HG03139 (cell line): Measurements from ENCODE around the gene MPHOSPH8.
"Not testable (repeated sequence)": the region's sequence is repeated elsewhere in the genome, so short reads cannot be mapped to it uniquely, and the experiment has no call there.

Experiments
- ATAC-seq: cut with Tn5 transposase; IDR thresholded peaks from one replicate; pipeline ENCODE4 v1.9.1; 2021; ENCODE audit not compliant: unreplicated experiment

The MPHOSPH8 gene

DNA sequence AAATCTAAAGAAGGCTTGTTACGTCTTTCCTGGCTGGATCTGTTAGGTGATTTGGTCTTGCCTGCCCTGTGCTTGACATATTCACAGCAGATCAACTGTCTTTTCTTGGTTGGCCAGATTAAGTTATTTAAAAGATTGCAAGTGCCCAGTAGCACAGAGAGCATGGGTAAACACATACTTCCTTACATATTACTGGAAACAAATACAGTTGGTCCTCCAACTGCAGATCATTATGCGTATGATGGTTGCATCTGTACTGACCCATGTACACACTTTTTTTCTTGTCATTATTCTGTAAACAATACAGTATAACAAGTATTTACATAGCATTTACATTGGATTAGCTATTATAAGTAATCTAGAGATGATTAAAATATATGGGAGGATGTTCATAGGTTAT lies 9.2 kb upstream of the MPHOSPH8 start:
- no peak for ATAC-seq

DNA sequence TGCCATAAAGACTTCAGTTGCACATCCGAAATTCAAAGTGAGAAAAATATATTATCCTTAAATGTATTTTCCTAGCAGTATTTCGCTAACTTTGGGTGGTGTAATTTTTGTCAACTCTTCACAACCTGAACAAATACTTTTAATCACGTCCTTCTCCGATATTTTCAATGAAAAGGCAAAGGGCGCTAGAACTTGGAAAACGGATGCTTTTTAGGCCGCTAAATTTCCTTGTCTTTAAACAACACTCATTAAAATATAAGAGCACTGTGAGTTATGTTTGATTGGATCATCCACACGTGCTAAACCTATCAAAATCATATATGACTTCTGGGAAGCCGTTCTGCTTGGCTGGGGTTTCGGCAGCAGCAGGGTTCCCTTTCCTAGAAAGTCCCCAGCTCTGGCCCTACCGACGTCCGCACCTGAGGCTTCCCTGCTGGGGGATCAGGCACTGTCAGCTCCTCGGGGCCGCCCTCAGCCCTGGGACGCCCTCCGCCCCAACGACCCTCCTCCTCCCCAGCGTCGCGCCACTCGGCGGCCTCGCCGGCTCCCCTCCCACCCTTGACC lies 462 bp upstream of the MPHOSPH8 start:
- ATAC-seq: no peak

- ATAC-seq: no peak
These were observed 839 bp downstream of the MPHOSPH8 start for GRCh38 chr13:19634256-19634740.

GRCh38 chr13:19635926-19636325 lies 2.5 kb downstream of the MPHOSPH8 start:
- ATAC-seq: not testable (repeated sequence)

DNA sequence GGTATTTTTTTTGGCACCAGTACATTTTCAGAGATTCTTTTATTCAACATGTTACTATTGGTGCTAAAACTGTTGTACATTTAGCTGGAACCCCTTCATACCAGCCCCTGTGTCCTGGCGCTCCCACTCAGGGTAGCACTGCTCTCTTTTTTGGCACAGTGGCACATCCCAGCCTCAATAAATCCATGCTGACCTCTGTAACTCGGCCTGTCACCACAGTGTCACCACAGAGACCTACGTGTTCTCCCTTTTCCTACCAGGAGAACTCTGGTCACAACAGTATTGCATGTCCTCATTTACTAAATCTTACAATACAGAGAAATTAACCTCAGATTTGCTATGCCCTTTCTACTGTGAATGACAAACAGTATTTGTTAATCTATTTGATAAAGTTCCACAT lies 10.2 kb downstream of the MPHOSPH8 start:
- no peak for ATAC-seq

- no peak for ATAC-seq
These were observed 11.5 kb downstream of the MPHOSPH8 start for GRCh38 chr13:19645000-19645399.

- no peak for ATAC-seq
These were observed 12.6 kb downstream of the MPHOSPH8 start for GRCh38 chr13:19646063-19646462.

DNA sequence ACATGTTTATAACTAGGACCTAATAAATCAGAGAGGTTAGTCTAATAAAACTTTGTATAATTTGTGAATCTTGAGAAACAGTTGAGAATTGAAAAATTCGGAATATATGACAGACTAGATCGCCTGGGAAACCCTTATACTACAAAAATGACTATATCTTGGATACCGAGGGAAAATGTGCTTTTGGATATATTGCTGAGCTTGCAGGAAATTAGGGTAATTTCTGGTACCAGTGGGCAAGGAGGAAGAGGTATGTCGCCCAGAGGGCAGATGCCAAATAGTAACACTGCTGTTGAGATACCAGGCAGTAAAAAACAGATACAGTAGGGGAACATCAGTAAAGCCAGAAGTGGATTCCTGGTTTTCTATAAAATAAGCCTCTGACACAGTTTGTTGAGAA lies 17.3 kb downstream of the MPHOSPH8 start:
- no peak for ATAC-seq

DNA sequence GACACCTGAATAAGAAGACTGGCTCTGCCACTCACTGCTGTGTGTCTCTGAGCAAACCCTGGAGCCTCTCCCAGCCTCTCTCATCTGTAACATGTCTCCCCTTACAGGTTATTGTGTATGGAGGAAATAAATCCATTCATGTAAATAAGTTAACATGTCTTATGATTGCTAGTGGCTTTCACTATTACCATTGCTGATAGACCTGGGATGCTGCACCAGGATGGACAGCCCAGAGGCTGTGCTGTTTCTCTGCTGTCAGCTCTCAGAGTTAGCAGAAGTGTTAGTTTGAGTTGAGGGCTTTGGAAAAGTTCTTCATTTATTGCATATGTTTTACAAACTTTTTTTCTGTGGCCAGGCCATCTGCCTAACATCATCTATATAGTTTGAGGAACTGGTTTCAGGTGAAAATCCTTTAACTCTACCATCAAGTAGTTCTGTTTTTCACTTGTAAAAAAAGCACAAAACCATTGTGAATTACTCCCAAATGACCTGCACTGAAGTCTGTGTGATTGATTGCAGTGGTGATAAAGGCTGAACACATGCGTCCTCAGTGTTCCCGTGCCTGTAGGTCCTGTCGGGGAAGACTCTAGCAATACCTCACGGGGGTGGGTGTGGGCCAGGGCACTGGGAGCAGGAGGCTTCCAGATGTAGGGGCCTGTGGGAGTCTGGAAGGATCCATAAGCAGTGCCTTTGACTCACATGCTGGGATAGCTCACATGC lies 24.6 kb downstream of the MPHOSPH8 start:
- ATAC-seq: no peak

DNA sequence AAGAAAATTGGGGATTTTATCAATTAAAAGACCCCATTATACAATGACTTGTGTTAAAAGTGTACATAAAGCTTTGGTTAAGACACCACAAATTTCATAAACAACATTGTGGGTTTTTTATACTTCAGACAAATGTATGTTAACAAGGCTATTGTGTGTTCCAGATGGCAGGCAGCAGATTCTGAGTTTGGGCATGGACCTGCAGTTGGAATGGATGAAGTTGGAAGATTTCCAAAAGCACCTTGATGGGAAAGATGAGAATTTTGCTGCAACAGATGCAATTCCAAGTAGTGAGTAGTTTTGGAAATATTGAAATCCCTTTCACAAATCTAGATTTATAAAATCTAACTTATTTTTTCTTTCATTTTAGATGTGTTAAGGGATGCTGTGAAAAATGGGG lies 25.4 kb downstream of the MPHOSPH8 start:
- no peak for ATAC-seq

DNA sequence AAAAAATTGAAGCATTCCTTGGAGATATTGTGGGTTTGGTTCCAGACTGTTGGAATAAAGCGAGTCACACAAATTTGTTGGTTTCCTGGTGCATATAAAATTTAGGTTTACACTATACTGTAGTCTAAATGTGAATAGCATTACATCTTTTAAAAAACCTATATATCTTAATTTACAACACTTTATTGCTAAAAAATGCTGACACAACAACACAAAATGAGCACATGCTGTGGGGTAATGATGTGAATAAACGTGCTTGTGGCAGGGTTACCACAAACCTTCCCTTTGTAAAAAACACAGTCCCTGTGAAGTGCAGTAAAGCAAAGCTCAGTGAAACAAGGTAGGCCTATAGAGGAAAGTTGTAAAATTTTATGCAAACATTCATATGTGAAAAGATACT lies 27.7 kb downstream of the MPHOSPH8 start:
- ATAC-seq: no peak

DNA sequence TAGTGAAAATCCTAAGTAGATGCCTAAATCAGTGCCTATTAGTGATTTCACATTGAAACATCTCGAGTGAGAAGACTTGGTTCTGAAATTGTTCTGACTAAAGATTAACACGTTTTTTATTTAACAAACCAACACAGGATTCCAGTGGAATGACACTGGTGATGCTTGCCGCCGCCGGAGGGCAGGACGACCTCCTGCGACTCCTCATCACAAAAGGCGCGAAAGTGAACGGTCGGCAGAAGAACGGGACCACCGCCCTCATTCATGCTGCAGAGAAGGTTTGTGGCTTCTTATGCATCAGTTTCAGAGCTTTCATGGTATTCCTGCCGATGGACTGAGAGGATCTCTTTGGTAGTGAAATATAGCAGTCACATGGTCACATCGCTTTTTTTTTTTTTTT lies 28.1 kb downstream of the MPHOSPH8 start:
- ATAC-seq: no peak

DNA sequence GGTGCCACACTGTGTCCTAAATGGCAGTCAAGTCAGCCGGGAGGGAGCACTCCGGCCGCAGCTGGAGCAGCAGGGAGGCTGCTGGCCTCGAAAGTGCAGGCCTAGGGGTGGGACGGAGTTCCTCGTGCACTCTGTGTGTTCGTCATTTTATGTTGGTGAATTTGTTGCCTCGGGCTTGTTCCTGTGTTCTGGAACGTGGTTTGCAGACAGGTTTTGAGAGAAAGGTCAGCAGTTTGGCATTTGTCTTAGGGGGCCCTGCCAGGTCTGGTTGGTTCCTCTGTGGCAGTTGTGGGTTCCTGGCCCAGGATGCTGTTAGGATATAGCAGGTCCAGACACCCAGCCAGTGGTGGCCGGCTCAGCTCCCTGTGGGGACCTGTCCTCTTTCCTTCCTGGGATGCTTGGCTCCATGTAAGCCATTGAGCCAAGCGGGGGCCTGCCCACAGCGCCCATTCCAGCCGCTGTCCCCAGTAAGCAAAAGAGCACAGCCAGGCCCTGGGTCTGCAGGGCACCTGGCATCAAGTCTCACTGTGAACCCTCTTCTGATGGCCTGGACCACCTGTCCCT lies 30.0 kb downstream of the MPHOSPH8 start:
- ATAC-seq: no peak

DNA sequence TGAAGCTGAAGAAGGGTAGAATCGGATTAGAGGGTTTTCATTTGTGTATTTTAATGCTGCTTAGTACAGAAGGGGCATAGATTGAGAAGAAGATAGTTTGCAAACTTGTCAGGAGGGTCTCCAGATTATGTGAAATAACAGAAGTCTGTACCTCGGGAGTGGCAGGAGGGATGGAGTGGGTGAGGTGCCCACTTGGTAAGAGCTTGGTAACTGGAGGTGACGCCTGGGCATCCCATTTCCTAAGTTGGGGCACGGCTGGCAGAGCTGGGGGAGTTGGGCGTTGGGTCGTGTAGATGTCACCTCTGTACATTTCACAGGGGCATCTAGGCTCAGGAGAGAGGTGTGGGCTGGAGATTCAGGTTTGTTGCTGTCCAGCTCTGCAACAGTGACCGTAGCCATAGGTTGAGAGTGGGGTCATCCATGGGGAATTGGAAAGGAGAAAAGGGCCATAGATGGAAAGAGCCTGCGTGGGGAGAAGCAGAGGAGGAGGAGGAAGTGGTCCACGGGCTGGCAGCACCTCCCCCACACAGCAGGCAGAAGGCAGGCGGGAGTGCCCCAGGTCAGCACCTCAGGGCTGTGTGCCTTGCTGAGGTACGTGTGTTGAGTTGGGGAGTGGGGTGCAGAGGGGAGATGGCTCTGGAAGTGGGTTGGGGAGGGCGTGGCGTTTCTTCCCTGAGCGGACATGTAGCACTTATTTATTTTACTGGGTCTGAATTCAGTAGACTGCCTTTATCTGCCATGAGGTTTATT lies 31.2 kb downstream of the MPHOSPH8 start:
- no peak for ATAC-seq

GRCh38 chr13:19665427-19665859 lies 32.0 kb downstream of the MPHOSPH8 start:
- no peak for ATAC-seq

DNA sequence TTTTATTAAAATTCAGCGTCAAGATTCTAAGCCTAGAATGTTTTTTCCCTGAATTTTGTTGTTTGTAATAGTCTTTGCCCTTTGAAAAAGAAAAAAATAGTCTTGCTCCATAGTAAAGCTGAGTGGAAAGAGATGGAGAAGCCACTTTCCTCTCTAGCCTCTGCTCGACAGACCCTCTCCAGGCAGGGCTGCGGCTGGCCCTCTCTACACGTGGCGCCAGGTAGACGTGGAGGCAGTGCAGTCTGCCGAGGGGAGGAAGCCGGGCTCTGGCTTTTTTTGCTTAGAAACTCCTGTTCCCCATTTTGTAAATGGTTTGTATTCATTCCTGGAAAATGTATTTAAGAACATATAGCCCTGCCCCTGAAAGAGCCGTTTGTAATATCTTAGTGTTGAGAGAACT lies 35.3 kb downstream of the MPHOSPH8 start:
- no peak for ATAC-seq

- ATAC-seq: no peak
These were observed 36.7 kb downstream of the MPHOSPH8 start for GRCh38 chr13:19670147-19670546.

DNA sequence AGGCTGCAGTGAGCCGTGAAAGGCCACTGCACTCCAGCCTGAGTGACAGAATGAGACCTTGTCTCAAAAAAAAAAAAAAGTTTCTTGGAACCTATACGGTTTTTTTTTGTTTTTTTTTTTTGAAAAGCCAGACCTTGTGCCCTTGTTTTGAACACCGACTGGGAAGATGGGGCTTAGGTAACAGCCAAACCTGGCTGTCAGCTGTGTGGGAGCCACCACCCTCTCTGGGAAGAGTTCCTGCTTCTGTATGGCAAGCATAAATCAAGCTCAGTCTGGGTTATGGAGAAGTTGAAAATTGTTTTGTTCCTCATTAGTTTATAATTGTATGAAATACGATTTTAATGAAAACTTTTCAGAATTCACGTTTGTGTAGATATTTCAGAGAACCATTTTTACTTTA lies 39.5 kb downstream of the MPHOSPH8 start:
- ATAC-seq: no peak

DNA sequence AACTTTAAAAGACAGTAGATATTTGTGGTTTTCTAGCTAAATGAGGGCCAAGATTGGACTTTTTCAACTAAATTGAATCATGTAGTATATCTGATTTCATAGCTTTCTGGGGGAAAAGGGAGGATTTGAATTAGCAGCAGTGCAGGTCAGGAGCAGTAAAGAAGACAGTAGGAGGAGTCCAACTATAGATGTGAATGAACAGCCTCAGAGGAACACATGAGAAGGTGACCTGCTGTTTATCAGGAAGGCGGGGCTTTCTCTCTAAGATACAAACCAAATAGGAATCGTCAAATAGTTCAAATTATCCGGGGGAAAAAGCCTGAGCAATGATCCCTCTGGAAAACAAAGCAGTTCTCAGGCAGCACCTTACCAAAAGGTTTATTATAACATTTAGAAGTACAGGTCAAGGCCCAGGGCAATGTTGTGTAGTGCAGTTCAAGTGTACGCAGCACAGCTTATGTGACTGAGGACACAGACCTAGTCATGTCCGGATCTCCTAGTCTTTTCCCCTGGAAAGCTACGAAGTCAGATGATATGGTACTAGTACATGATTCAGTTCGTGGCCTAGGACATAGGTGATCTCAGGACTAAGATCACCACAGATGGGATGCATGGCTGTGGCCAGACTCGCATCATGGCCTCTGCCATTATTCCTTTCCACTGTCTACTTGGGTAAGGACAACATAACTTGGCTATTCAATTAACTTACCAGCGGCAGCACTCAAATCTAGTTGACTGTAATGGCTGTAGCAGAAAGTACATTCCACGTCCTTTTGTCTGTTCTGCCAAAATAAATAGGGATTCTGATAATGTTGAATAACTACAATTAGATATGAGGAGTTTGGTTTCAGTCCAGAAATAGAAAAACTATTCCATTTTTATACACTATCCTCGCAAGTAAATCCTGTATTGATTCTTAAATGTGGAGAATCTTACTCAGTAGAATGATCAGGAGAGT lies 40.3 kb downstream of the MPHOSPH8 start:
- ATAC-seq: no peak

DNA sequence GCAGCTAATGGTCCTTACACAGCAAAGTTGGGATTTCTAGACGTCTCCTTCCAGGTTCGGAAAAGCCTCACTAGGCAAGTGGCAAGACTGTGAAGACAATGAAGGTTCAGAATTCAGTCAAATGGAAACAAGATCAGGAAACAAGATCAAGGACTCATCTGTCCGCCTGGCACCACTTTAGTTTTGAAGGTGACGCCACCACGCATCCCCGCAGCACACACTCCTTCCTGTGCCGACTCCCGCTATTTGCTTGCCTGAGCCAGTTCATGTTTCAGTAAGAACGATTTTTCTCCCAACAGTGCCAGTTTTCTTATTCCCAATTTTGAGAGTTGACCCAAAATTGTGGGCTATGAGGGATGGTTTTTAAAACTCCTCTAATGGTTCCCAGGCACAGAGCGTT lies 41.4 kb downstream of the MPHOSPH8 start:
- no peak for ATAC-seq

- no peak for ATAC-seq
These were observed 42.7 kb downstream of the MPHOSPH8 start for GRCh38 chr13:19676168-19676567.
